B cell (primary cell): Measurements from ENCODE around the gene PRKN. TPM values are rescaled to one million over a fixed set of nuclear protein-coding genes. Genes with fewer than 3 reads are reported as not detected.

Experiments used
- ATAC-seq: fragments of 200-7000 bp; cut with Tn5 transposase; one replicate; pipeline ENCODE4 v1.10.0; 2021; ENCODE audit warnings: low read depth, mild to moderate bottlenecking, moderate number of reproducible peaks, moderate library complexity
- CTCF ChIA-PET: fragments of 350-600 bp; sonication (Branson Sonifier 250); formaldehyde crosslinking; loops from one replicate; lab custom pipeline; 2021; ENCODE audit warnings: antibody characterized with exemption, inconsistent platforms; lab: Charles Lee
- POLR2A ChIA-PET: fragments of 350-600 bp; sonication (Branson Sonifier 250); formaldehyde crosslinking; loops from one replicate; lab custom pipeline; 2021; ENCODE audit warnings: antibody characterized with exemption; lab: Charles Lee
- DNase-seq: peaks from one replicate; pipeline ENCODE4 v3.0.0; 2013
- H2AFZ ChIP-seq: 2 replicates; pipeline ENCODE4 v1.6.1; 2012; ENCODE audit warnings: mild to moderate bottlenecking, low read depth, low read length; ENCODE audit not compliant: insufficient read depth, poor library complexity, severe bottlenecking
- H3K27ac ChIP-seq, 2 donors: 1 replicate in 1 of 2; 2 replicates in 1 of 2; pipeline ENCODE4 v1.5.1; 2012 to 2013; ENCODE audit warnings: low read length in 2 of 2, mild to moderate bottlenecking in 2 of 2, moderate library complexity in 1 of 2
- H3K27me3 ChIP-seq, 4 experiments: fragments of 200-600 bp in 1 of 4; sonication (generic) in 1 of 4; replicated peaks in 1 of 4; 1 replicate in 2 of 4; 2 replicates in 2 of 4; pipeline versions ENCODE4 v1.6.1 to v1.7.0; 2013 to 2016; ENCODE audit warnings: low read length in 3 of 4, mild to moderate bottlenecking in 2 of 4, mixed read lengths in 1 of 4, moderate library complexity in 1 of 4; ENCODE audit not compliant: insufficient read depth in 4 of 4, control insufficient read depth in 3 of 4; ENCODE audit errors: control extremely low read depth in 1 of 4
- H3K36me3 ChIP-seq, 2 experiments: replicated peaks in 1 of 2; 1 replicate in 1 of 2; 2 replicates in 1 of 2; pipeline versions ENCODE4 v1.6.1 to v1.7.1; 2013; ENCODE audit warnings: low read length in 1 of 2; ENCODE audit not compliant: insufficient read depth in 2 of 2, control insufficient read depth in 1 of 2; ENCODE audit errors: control extremely low read depth in 1 of 2, extremely low read depth in 1 of 2
- H3K4me1 ChIP-seq, 2 donors: fragments of 200-600 bp in 1 of 2; sonication (generic) in 1 of 2; 1 replicate in 1 of 2; 2 replicates in 1 of 2; pipeline versions ENCODE4 v1.5.1 to v1.6.1; 2013 to 2017; ENCODE audit warnings: low read length in 2 of 2; ENCODE audit not compliant: control insufficient read depth in 2 of 2, insufficient read depth in 2 of 2
- H3K4me2 ChIP-seq: replicated peaks from 2 replicates; pipeline ENCODE3; 2012; ENCODE audit warnings: mild to moderate bottlenecking, low read depth, low read length; ENCODE audit not compliant: poor library complexity, severe bottlenecking
- H3K4me3 ChIP-seq, 5 experiments: fragments of 200-600 bp in 1 of 5; sonication (generic) in 1 of 5; 1 replicate in 3 of 5; 2 replicates in 2 of 5; pipeline versions ENCODE4 v1.5.1 to v1.7.0; 2011 to 2016; ENCODE audit warnings: low read length in 4 of 5, mild to moderate bottlenecking in 4 of 5, low read depth in 2 of 5, control low read depth in 1 of 5, moderate library complexity in 1 of 5; ENCODE audit not compliant: insufficient read depth in 1 of 5; ENCODE audit errors: control extremely low read depth in 1 of 5, extremely low read depth in 1 of 5
- H3K79me2 ChIP-seq: fragments of 200-600 bp; sonication (generic); one replicate; pipeline ENCODE4 v1.6.0; 2016; ENCODE audit warnings: low read length; ENCODE audit not compliant: control insufficient read depth, insufficient read depth
- H3K9ac ChIP-seq: fragments of 200-600 bp; sonication (generic); 2 replicates; pipeline ENCODE4 v1.6.1; 2017; ENCODE audit warnings: mild to moderate bottlenecking, low read length, moderate library complexity
- H3K9me3 ChIP-seq, 3 donors: one replicate each; pipeline versions ENCODE4 v1.6.1 to v1.7.1; 2013; ENCODE audit warnings: low read length in 2 of 3; ENCODE audit not compliant: control insufficient read depth in 2 of 3, insufficient read depth in 1 of 3; ENCODE audit errors: control extremely low read depth in 1 of 3
- H4K20me1 ChIP-seq: 2 replicates; pipeline ENCODE4 v1.6.0; 2012; ENCODE audit warnings: mild to moderate bottlenecking, low read length; ENCODE audit not compliant: insufficient read depth, control insufficient read depth, poor library complexity, severe bottlenecking
- H3K27ac Mint-ChIP-seq: one replicate; pipeline ENCODE4 v1.8.0; 2021; ENCODE audit warnings: mixed read lengths
- H3K27me3 Mint-ChIP-seq: one replicate; pipeline ENCODE4 v1.8.0; 2021; ENCODE audit warnings: mixed read lengths
- H3K4me1 Mint-ChIP-seq: one replicate; pipeline ENCODE4 v1.8.0; 2021; ENCODE audit warnings: mixed read lengths
- H3K4me3 Mint-ChIP-seq: one replicate; pipeline ENCODE4 v1.8.0; 2021; ENCODE audit warnings: mixed read lengths
- H3K9me3 Mint-ChIP-seq: one replicate; pipeline ENCODE4 v1.8.0; 2022; ENCODE audit warnings: mixed read lengths; ENCODE audit not compliant: insufficient read depth
- EZH2 ChIP-seq: IDR thresholded peaks from 2 replicates; pipeline ENCODE4 v1.6.1; 2012; ENCODE audit warnings: borderline replicate concordance, low read depth, mild to moderate bottlenecking, moderate library complexity, low read length; ENCODE audit not compliant: insufficient read depth, poor library complexity, severe bottlenecking
- WGBS: methylation state at CpG from one replicate; pipeline ENCODE4 v1.1.5; 2013; ENCODE audit warnings: missing lambda C conversion rate; ENCODE audit not compliant: insufficient coverage; 5-methylcytosine and 5-hydroxymethylcytosine counted together
- intact Hi-C: fragments of 100-400 bp; cut with micrococcal nuclease; formaldehyde crosslinking; loops from one replicate; pipeline ENCODE4 v1.10.0; 2022
- polyA plus RNA-seq: library from polyadenylated mRNA; depleted of rRNA; stranded (reverse); fragments of >200 nt; gene quantifications from 2 replicates; pipeline ENCODE4 v1.2.3, GENCODE V29; 2012
- total RNA-seq, 2 donors: library from RNA; stranded (reverse); fragments of 120-200 nt in 1 of 2; gene quantifications; 1 replicate in 1 of 2; 2 replicates in 1 of 2; pipeline versions ENCODE4 v1.2.3 to v1.2.4, GENCODE V29; 2013 to 2022
- TF ChIP-seq, protein P1 (sequence below): fragments of 200-600 bp; IDR thresholded peaks from one replicate; pipeline ENCODE4 v1.8.0; 2022; ENCODE audit warnings: antibody characterized with exemption, mild to moderate bottlenecking

PRKN gene
- total and polyA plus RNA-seq, 2 donors (not counting 1 experiment from before 2014, with no cell fraction given): 1.6 to 6.2 TPM

DNA sequence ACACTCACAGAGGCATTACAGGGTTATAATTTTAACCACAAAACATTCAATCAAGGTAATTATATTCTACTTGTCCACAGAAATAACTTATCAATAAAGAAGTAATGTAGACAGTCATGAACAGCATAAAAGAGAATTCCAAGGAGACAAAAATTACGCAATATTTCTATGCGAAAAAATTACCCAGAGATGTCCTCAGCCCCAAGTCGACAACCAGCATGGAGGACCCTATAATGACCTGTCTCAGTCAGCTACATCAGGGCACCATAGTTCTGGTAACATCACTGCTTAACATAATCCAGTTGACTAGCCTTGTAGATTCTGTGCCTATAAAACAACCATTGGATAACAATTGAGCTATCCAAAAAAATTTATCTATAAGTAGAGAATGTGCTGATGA, 579.8 kb downstream of the PRKN start:
- intact Hi-C loops: no loop called here
- ATAC-seq: no peak
- 94% methylated on average over 3 of the region's 3 CpGs for WGBS

DNA sequence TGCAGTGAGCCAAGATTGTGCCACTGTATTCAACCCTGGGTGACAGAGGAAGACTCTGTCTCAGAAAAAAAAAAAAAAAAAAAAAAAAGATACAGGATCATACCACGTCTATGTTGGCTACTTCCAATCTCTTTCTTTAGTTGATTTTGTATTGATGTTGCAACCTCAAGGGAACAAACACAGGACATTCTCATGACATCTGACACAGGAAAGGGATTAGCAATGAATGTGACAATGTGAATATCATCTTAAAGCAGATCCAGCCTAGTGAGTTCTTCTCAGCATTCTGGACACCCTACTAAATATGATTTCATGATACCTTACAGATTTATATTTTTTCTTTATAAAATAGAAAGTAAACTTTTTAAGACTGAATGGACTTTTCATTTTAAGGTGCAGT, 580.3 kb downstream of the PRKN start:
- Mint-ChIP-seq H3K4me1 (no peaks in the 10 kb centered on the region), H3K27ac (no peak overlapping the region), H3K4me3 (no peak overlapping the region), H3K27me3 (no peaks in the 10 kb centered on the region), H3K9me3 (no peaks in the 10 kb centered on the region)
- Histone ChIP-seq H3K27ac (no peak overlapping the region), H2AFZ (no peak overlapping the region), H3K4me1 (no peaks in the 10 kb centered on the region), H3K36me3 (no peaks in the 10 kb centered on the region), H3K27me3 (no peaks in the 10 kb centered on the region), H3K9ac (no peak overlapping the region), H4K20me1 (no peaks in the 10 kb centered on the region), H3K79me2 (no peaks in the 10 kb centered on the region), H3K4me2 (no peak overlapping the region), H3K9me3 (no peaks in the 10 kb centered on the region), H3K4me3 (no peak overlapping the region)
- CTCF ChIA-PET: no interaction called here
- intact Hi-C loops: no loop called here
- TF ChIP-seq, protein P1, sequence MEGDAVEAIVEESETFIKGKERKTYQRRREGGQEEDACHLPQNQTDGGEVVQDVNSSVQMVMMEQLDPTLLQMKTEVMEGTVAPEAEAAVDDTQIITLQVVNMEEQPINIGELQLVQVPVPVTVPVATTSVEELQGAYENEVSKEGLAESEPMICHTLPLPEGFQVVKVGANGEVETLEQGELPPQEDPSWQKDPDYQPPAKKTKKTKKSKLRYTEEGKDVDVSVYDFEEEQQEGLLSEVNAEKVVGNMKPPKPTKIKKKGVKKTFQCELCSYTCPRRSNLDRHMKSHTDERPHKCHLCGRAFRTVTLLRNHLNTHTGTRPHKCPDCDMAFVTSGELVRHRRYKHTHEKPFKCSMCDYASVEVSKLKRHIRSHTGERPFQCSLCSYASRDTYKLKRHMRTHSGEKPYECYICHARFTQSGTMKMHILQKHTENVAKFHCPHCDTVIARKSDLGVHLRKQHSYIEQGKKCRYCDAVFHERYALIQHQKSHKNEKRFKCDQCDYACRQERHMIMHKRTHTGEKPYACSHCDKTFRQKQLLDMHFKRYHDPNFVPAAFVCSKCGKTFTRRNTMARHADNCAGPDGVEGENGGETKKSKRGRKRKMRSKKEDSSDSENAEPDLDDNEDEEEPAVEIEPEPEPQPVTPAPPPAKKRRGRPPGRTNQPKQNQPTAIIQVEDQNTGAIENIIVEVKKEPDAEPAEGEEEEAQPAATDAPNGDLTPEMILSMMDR: no peak
- TF ChIP-seq EZH2: no peak
- ATAC-seq (no peak), DNase-seq (no peak)
- WGBS: no CpG with 5 or more reads among the region's 1 CpG
- POLR2A ChIA-PET: no interaction called here

More for the DNA sequence above, 579.8 kb downstream of the PRKN start:
- Histone ChIP-seq H3K9ac (no peak overlapping the region), H3K27ac (no peak overlapping the region), H3K4me3 (no peak overlapping the region), H3K27me3 (no peaks in the 10 kb centered on the region), H3K36me3 (no peaks in the 10 kb centered on the region), H3K79me2 (no peaks in the 10 kb centered on the region), H2AFZ (no peak overlapping the region), H4K20me1 (no peaks in the 10 kb centered on the region), H3K4me1 (no peaks in the 10 kb centered on the region), H3K9me3 (no peaks in the 10 kb centered on the region), H3K4me2 (no peak overlapping the region)
- Mint-ChIP-seq H3K27ac (no peak overlapping the region), H3K27me3 (no peaks in the 10 kb centered on the region), H3K9me3 (no peaks in the 10 kb centered on the region), H3K4me3 (no peak overlapping the region), H3K4me1 (no peaks in the 10 kb centered on the region)
- ChIA-PET CTCF (no interaction called here), POLR2A (no interaction called here)
- TF ChIP-seq, protein P1: no peak
- TF ChIP-seq EZH2: no peak
- DNase-seq: no peak
